Measurements from ENCODE around the gene CLDN8.
A peak's percentile ranks its signal among the peaks of the same experiment; 100 is the strongest.

CLDN8 gene

DNA sequence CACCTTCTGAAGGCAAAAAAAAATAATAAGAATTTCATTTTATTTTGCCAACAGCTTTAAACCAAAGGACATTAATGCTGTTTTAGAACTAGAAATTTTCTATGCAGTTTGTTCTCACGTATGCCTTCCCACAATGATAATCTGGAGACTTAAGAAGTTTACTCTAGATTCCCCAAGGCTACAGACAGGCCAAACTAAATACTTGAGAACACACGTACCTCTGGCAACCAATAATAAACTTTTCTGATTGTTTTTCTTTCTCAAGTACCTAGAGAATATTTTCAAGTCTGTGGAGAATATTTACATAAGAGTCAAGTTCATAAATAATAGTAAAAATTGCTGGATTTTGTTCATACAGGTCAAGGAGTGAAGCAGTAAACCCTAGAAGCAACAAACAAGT lies 15.9 kb downstream of the CLDN8 start:
- no peak for DNase-seq

DNA sequence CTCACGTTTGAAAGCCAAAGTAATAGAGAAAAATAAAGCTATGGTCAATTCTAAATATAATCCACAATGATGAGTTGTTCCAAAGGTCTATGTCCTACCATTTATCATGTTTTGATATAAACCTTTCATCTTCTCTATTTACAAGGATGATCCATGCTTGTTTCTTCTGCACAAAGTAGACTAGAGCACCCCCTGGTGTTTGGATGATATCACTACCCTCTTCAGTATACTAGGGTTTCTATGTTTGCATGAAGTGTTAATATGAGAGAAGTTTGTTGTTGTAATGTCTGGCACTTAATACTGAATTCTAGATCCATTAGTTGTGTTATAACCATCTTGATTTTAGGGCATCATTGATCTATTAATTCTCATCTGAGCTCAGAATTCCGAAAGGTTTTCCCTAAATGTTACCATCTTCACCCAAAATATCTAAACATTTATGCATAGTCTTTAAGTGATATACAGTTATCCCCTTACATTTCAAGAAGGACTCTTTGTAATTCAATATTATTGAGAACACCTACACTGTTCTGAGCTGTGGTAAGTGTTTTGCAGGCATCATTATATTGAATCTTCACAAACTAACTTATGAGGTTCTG lies 21.1 kb downstream of the CLDN8 start:
- peak; percentile 4 to 9 for DNase-seq

DNA sequence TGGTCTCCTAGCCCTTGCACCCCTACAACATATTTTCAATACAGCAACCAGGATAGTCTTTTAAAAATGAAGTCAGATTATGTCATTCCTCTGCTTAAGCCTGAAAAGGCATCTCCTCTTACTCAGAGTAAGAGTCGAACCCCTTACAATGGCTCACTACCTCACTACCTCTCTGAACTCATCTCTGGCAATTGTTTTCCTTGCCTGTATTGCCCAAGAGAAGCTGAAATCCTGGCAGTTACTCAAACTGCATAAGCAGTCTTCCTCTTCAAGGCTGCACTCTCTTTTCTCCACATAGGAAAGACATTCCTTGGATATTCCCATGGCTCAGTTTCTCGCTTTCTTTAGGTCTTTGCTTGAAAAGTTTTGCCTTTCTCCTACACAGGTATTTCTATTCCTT lies 22.7 kb downstream of the CLDN8 start:
- DNase-seq, result no peak

DNA sequence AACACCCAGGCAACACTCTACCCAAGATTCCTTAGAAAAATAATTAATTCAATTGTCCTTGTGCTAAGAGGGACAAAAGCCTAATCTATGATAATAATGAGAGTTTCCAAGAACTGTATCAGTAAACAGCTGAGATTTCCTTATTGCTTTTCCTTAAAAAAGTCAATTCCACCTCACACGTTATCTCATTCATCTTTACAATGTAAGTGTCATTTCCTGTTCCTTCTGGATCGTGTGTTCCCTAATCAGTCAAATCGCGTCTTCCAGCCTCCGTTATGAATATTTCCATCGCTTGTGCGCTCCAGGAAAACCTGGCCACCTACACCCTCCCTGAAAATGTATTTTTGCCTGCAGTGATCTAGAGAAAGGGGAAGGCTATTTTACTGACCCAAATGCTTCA lies 25.3 kb downstream of the CLDN8 start:
- DNase-seq, result no peak

DNA sequence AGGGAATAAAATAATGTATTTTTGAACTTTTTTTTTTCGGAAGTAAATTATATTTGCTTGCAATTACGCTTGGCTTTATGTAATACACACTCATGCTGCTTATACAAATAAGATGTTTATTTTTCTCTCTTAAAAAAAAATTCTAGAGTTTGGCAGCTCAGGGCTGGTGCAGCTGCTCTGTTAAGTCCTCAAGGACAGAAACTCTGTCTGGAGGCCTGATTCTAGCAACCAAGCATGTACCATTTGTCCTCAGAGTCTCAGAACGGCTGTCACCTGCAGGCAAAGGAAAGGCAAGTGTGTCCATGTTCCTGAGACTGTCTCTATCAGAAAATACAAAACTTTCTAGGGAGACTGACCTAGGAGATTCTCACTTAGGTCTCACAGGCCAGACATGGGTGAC lies 26.1 kb downstream of the CLDN8 start:
- peak; percentile 3 to 36 for DNase-seq

DNA sequence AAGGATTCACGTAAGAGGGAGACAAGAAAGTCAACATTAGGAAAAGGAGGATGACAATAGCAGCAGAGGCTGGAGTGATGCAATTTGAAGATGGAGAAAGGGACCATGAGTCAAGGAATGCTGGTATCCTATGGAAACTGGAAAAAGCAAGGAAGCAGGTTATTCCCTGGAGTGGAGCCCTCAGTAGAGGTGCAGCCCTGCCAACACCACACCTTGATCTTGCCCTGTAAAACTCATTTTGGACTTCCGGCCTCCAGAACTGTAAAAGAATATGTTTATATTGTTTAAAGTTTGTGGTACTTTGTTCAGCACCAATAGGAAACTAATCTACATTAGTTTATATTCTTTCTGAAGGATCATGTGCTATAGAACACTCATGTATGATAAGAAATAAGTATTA lies 29.7 kb downstream of the CLDN8 start:
- DNase-seq, result no peak

DNA sequence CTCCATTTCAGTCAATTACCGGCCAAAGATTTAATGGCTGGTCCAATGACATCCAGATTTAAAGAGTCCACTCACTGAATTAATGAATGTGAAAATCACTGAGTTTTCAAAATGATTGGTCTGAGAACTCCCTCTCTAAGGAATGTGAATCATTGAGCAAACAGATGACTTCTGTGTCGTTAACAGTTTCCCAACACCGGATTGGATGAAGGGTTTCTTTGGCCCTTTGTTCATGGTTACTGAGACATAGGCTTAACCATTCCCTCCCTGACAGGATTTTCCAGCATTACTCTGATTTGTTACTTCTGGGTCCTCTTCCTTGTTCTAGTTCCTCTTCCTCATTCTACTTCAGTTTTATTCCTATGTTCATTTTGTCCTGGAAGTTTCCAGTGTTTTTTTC lies 47.8 kb downstream of the CLDN8 start:
- DNase-seq, result no peak

DNA sequence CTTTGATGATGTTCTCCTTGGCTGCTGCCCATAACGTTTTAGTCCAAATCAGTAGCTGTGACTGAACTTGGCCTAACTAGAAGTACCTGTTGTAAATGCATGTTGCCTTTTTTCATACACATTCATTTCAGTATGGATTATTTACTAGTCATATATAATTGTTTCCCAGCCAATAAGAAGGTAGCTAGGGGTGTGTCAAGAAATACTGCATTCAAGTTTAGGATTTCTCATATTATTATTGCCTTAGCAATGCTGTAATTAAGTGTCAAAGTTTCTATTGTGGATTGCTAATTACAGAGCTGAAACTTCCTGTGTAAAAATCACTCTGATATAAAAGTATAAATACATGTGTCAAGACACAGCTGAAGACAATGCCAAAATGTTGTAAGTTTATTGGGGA lies 49.2 kb downstream of the CLDN8 start, which contains the start of gene CLDN17:
TSS of gene CLDN17 (minus strand) at position 101 of the 400 bp plus-strand sequence. CDS start 188 bp downstream, outside the sequence.
- no peak for DNase-seq

DNA sequence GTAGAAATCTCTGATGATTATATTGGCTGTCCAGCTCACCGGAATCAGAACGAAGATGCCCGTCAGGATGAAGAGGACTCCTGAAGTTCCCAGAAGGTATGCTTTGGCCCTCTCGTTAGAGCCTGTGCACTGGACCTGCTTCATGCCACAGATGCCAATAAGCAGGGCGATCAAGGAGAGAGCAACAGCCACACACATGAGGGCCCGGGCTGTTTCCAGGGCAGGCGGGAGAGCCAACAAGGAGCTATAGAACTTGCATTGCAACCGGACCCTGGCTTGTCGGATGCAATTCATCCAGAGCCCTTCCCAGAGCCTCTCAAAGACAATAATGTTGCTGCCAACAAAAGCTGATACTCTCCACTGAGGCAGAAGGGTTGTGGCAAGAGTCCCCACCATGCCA lies 49.7 kb downstream of the CLDN8 start:
- no peak for DNase-seq

DNA sequence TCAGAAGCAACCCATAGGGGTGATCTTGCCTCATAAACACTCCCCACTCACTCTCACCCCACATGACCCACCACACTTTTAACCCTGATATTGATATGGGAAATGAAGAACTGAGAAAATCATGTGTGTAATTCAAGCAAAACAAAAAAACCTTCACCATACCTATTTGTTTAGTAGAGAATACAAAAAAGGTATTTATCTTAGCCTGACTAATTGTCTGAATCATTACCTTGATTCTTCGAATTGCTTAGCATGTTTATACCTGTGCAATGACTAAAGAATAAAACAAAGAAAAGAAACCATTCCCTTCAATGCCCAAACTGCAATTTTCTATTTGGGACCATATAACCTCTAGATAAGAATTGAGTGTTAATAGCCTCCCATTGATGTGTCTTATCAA lies 51.1 kb downstream of the CLDN8 start:
- DNase-seq, result peak; percentile 9 to 33

All from NCI-H1930 (cell line).